Immature natural killer cell (primary cell): Measurements from ENCODE around the gene PRDM16. TPM values are rescaled to one million over a fixed set of nuclear protein-coding genes. Genes with fewer than 3 reads are reported as not detected.

Experiments used
- DNase-seq, 3 donors: peaks; one replicate each; pipeline ENCODE4 v3.0.0; 2022; ENCODE audit warnings: mixed read lengths in 1 of 3
- H3K27ac Mint-ChIP-seq, 6 donors: one replicate each; pipeline ENCODE4 v1.8.0; 2020; ENCODE audit warnings: mixed read lengths in 6 of 6, mild to moderate bottlenecking in 5 of 6, inconsistent platforms in 4 of 6, moderate library complexity in 3 of 6
- H3K27me3 Mint-ChIP-seq, 3 donors: one replicate each; pipeline ENCODE4 v1.8.0; 2020 to 2021; ENCODE audit warnings: low read depth in 3 of 3, mild to moderate bottlenecking in 3 of 3, mixed read lengths in 3 of 3, moderate library complexity in 3 of 3, inconsistent platforms in 1 of 3
- H3K36me3 Mint-ChIP-seq, 3 donors: one replicate each; pipeline ENCODE4 v1.8.0; 2020; ENCODE audit warnings: mixed read lengths in 3 of 3, inconsistent platforms in 2 of 3, mild to moderate bottlenecking in 2 of 3
- H3K4me1 Mint-ChIP-seq, 2 donors: one replicate each; pipeline ENCODE4 v1.8.0; 2020; ENCODE audit warnings: inconsistent platforms in 2 of 2, mild to moderate bottlenecking in 2 of 2, mixed read lengths in 2 of 2, moderate library complexity in 1 of 2
- H3K4me3 Mint-ChIP-seq, 5 donors: one replicate each; pipeline ENCODE4 v1.8.0; 2020; ENCODE audit warnings: mild to moderate bottlenecking in 5 of 5, mixed read lengths in 5 of 5, inconsistent platforms in 3 of 5, moderate library complexity in 3 of 5
- H3K9me3 Mint-ChIP-seq, 6 donors: one replicate each; pipeline ENCODE4 v1.8.0; 2020; ENCODE audit warnings: mild to moderate bottlenecking in 6 of 6, mixed read lengths in 6 of 6, inconsistent platforms in 4 of 6, moderate library complexity in 3 of 6
- polyA plus RNA-seq, 3 donors: library from polyadenylated mRNA; unstranded; fragments of 300-500 nt; fragmentation: Illumina TruSeq; gene quantifications; one replicate each; pipeline ENCODE4 v1.2.3, GENCODE V29; 2021

Gene PRDM16
- polyA plus RNA-seq, 3 donors from 2014 or later = 0.17 to 0.29 (median 0.22) TPM

GRCh38 chr1:3464649-3465025, 395.6 kb downstream of the PRDM16 start:
- no peak for DNase-seq
- Mint-ChIP-seq H3K27ac (no peak overlapping the region), H3K36me3 (no peaks in the 10 kb centered on the region), H3K4me3 (no peak overlapping the region), H3K27me3 (peaks cover 0 to 2% (median 0%) of the 10 kb centered on the region in 3 donors), H3K9me3 (no peaks in the 10 kb centered on the region), H3K4me1 (no peaks in the 10 kb centered on the region)

GRCh38 chr1:3465091-3465934, 396.3 kb downstream of the PRDM16 start:
- H3K27me3 Mint-ChIP-seq = peaks cover 0 to 2% (median 0%) of the 10 kb centered on the region in 3 donors
- no peaks in the 10 kb centered on the region for H3K36me3 Mint-ChIP-seq
- no peak for DNase-seq
- H3K27ac Mint-ChIP-seq = no peak overlapping the region
- H3K9me3 Mint-ChIP-seq = no peaks in the 10 kb centered on the region
- H3K4me3 Mint-ChIP-seq = no peak overlapping the region
- no peaks in the 10 kb centered on the region for H3K4me1 Mint-ChIP-seq

- Mint-ChIP-seq H3K36me3 (no peaks in the 10 kb centered on the region), H3K9me3 (no peaks in the 10 kb centered on the region)
These were observed 396.9 kb downstream of the PRDM16 start for GRCh38 chr1:3465935-3466321.

GRCh38 chr1:3466366-3467075, 397.5 kb downstream of the PRDM16 start:
- Mint-ChIP-seq H3K27ac (no peak overlapping the region), H3K9me3 (no peaks in the 10 kb centered on the region), H3K4me3 (no peak overlapping the region), H3K36me3 (no peaks in the 10 kb centered on the region), H3K27me3 (peaks cover 0 to 2% (median 0%) of the 10 kb centered on the region in 3 donors), H3K4me1 (no peaks in the 10 kb centered on the region)
- DNase-seq = no peak

More at GRCh38 chr1:3465935-3466321, 396.9 kb downstream of the PRDM16 start:
- H3K27me3 Mint-ChIP-seq = peaks cover 0 to 2% (median 0%) of the 10 kb centered on the region in 3 donors
- H3K4me1 Mint-ChIP-seq = no peaks in the 10 kb centered on the region
- no peak for DNase-seq
- no peak overlapping the region for H3K4me3 Mint-ChIP-seq
- H3K27ac Mint-ChIP-seq = no peak overlapping the region

- Mint-ChIP-seq H3K4me3 (no peak overlapping the region), H3K9me3 (no peaks in the 10 kb centered on the region), H3K36me3 (no peaks in the 10 kb centered on the region), H3K27ac (no peak overlapping the region), H3K27me3 (no peaks in the 10 kb centered on the region), H3K4me1 (no peaks in the 10 kb centered on the region)
- no peak for DNase-seq
These were observed 398.4 kb downstream of the PRDM16 start for GRCh38 chr1:3467096-3468036.

- Mint-ChIP-seq H3K27me3 (no peaks in the 10 kb centered on the region), H3K4me3 (no peak overlapping the region), H3K4me1 (no peaks in the 10 kb centered on the region), H3K9me3 (no peaks in the 10 kb centered on the region), H3K27ac (no peak overlapping the region), H3K36me3 (no peaks in the 10 kb centered on the region)
- no peak for DNase-seq
These were observed 399.5 kb downstream of the PRDM16 start for GRCh38 chr1:3468236-3469103.

- no peaks in the 10 kb centered on the region for H3K4me1 Mint-ChIP-seq
- H3K36me3 Mint-ChIP-seq = no peaks in the 10 kb centered on the region
- H3K4me3 Mint-ChIP-seq = no peak overlapping the region
- H3K9me3 Mint-ChIP-seq = no peaks in the 10 kb centered on the region
- no peak for DNase-seq
- no peak overlapping the region for H3K27ac Mint-ChIP-seq
- H3K27me3 Mint-ChIP-seq = peaks cover 0 to 3% (median 0%) of the 10 kb centered on the region in 3 donors
These were observed 400.3 kb downstream of the PRDM16 start for GRCh38 chr1:3469104-3469848.

- Mint-ChIP-seq H3K4me3 (no peak overlapping the region), H3K4me1 (no peaks in the 10 kb centered on the region), H3K9me3 (no peaks in the 10 kb centered on the region), H3K36me3 (no peaks in the 10 kb centered on the region), H3K27me3 (peaks cover 0 to 3% (median 0%) of the 10 kb centered on the region in 3 donors), H3K27ac (no peak overlapping the region)
- no peak for DNase-seq
These were observed 401.0 kb downstream of the PRDM16 start for GRCh38 chr1:3469849-3470649.

- peaks cover 0 to 3% (median 0%) of the 10 kb centered on the region in 3 donors for H3K27me3 Mint-ChIP-seq
These were observed 401.8 kb downstream of the PRDM16 start for GRCh38 chr1:3470650-3471355.

GRCh38 chr1:3471356-3472087, 402.5 kb downstream of the PRDM16 start:
- no peak overlapping the region for H3K27ac Mint-ChIP-seq
- DNase-seq = no peak

More at GRCh38 chr1:3470650-3471355, 401.8 kb downstream of the PRDM16 start:
- Mint-ChIP-seq H3K27ac (no peak overlapping the region), H3K4me1 (no peaks in the 10 kb centered on the region), H3K9me3 (no peaks in the 10 kb centered on the region), H3K4me3 (no peak overlapping the region), H3K36me3 (no peaks in the 10 kb centered on the region)
- no peak for DNase-seq

More at GRCh38 chr1:3471356-3472087, 402.5 kb downstream of the PRDM16 start:
- Mint-ChIP-seq H3K27me3 (peaks cover 0 to 3% (median 0%) of the 10 kb centered on the region in 3 donors), H3K36me3 (no peaks in the 10 kb centered on the region), H3K4me3 (no peak overlapping the region), H3K9me3 (no peaks in the 10 kb centered on the region), H3K4me1 (no peaks in the 10 kb centered on the region)
